Suppressor macrophage (primary cell): ENCODE measurements around the gene ENOX2.
"Not testable (repeated sequence)": the region's sequence is repeated elsewhere in the genome, so short reads cannot be mapped to it uniquely, and the experiment has no call there.

Experiments
- DNase-seq, 4 experiments: peaks; one replicate each; pipeline ENCODE4 v3.0.0-alpha.2; 2020 to 2022
- total RNA-seq, 17 experiments: gene quantifications; one replicate each; lab custom pipeline; 2026; ENCODE audit warnings: mixed read lengths in 6 of 17, inconsistent platforms in 3 of 17; lab: John Stamatoyannopoulos, UW

Gene ENOX2
- total RNA-seq, result 9.5 to 25.0 (median 20.6) reads per million in 17 experiments

GRCh38 chrX:130902783-130903613, at the start of gene ENOX2:
TSS of gene ENOX2 (minus strand) at chrX:130903209. CDS start at chrX:130703216, 199,993 bp downstream.
- DNase-seq, result peak; percentile 90 to 95 (median 94)

- no peak for DNase-seq
These were observed 49.4 kb upstream of the ENOX2 start for GRCh38 chrX:130952266-130953043.

DNA sequence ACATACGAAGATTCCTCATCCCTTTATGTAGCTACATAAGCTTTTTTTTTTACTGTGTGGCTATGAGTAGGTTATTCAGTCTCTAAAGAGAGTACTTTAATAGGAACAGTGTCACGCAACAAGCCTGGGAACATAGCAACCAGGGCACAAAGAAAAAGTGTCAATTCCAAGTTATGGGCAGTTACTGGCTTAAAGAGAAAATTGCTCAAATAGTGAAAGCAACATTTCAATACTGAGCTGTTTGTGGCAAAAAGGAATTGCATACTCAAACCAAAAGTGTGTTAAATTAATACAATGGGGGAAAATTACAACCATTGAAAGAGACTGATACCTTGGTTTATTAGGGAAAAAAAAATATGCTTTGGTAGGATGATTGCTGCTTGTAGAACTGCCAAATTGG, 41.2 kb upstream of the ENOX2 start:
- DNase-seq, result no peak

DNA sequence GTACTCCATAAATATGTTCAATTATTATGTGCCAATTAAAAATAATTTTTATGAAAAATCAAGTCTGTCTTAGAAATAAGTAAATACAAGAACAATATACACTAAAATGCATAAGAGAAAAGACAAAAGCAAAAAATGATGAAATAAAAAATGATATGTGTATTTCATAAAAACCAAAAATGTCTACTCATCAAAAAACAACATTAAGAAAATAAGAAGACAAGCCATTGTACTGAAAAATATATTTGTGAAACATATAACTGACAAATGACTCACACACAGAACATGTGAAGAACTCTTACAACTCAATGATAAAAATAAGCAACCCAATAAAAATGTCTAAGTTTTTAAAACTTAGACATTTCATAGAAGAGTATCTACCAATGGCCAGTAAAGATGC, 34.1 kb upstream of the ENOX2 start:
- no peak for DNase-seq

GRCh38 chrX:130933358-130933757, 30.3 kb upstream of the ENOX2 start:
- DNase-seq, result peak in 1 of 4 experiments; percentile 2

- not testable (repeated sequence) for DNase-seq
These were observed 17.4 kb upstream of the ENOX2 start for GRCh38 chrX:130920405-130920804.

DNA sequence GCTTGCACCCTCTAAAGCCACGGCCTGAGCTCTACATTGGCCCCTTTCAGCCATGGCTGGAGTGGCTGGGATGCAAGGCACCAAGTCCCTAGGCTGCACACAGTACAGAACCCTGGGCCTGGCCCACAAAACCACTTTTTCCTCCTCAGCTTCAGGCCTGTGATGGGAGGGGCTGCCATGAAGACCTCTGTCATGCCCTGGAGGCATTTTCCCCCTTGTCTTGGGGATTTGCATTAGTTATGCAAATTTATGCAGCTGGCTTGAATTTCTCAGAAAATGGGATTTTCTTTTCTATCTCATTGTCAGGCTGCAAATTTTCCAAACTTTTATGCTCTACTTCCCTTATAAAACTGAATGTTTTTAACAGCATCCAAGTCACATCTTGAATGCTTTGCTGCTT, 16.7 kb upstream of the ENOX2 start:
- DNase-seq, result not testable (repeated sequence)

DNA sequence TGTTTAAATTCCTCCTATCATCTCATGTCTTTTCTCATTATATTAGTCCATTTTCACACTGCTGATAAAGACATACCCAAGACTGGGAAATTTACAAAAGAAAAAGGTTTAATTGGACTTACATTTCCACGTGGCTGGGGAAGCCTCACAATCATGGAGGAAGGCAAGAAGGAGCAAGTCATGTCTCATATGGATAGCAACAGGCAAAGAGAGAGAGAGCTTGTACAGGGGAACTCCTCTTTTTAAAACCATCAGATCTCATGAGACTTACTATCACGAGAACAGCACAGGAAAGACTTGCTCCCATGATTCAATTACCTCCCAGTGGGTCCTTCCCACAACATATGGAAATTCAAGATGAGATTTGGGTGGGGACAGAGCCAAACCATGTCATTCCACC, 15.5 kb upstream of the ENOX2 start:
- DNase-seq, result not testable (repeated sequence)

DNA sequence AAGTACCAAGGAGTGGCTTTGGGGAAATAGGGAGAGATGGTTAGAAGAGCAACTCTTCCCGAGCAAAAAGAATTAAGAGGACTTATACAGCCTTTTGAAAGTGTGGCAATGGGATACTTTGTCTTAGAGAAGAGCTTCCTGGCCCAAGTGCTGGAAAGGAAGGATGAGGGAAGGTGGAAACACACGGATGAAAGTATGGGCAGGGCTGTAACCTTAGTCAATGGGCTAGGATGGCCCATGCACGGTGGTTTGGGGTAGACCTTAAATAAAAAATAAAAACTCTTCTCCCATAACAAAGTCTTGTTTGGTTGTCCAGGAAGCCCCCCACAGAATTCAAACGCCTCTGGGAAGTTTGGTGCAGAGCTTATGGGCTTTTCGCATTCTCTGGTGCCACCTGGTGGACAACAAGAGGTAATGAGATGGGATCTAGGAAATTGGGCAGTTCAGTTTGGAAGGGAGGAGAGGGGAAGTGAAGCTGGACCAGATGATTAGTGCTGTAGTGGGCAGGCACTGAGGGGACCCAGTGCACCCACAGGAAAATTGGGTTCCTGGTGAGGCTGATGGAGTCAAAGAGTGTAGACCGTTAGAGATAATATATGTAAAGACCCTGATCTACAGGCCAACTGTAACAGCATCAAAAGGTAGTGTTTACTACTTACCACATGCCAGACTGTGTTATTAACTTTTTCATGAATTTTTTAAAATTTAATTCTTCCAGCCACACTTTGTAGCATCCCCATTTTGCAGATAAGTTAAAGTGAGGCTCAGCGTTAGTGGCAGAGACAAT, 13.8 kb upstream of the ENOX2 start:
- DNase-seq, result peak; percentile 46 to 65 (median 58)

DNA sequence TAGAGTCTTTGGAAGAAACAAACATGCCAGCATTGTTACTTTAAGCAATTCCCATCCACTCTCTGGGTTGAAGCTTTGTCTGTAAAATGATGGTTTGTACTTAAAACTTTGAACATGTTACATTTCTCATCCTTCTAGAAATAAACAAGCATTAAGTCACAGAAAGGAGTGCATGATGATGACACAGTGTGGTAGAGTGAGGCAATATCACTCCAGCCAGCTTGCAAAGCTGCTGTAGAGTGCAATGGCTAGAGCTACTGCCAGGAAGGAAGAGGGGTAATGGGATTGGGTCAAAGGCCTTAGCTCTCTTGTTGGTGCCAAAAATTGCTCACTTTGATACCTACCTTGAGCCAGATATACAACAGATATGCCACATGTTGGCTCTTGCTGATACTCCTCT, 12.3 kb upstream of the ENOX2 start:
- peak in 3 of 4 experiments; percentile 15 to 24 (median 17) for DNase-seq

DNA sequence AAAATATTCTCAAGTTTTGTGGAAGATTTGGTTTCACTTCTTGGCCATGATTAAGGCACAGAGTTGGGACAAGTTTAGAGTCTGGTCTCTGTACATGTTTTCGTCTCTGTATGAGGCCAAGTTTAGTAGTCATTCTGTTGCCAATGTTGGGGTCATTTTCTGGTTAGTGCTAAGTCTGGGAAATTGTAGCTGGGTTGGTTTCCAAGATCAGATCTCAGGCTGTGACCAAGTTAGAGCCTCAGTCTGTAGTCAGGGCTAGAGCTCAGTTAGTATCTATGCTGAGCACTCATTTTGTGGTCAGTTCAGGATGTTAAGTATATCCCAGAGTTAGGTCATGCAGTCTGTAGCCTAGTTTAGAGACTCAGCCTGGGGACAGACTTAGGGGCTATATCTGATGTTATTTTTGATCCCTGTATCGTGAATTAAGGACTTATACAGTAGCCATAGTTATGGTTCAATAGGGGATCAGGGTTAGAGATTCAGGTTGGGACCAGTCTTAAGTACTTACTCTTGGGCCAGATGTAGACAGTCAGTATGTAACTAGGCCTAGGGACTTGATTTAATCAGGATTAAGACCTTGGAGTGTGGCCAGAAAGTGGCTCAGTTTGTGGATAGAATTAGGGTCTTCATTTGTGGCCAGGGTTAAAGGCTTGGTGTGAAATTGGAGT, 6.6 kb upstream of the ENOX2 start:
- DNase-seq, result no peak

DNA sequence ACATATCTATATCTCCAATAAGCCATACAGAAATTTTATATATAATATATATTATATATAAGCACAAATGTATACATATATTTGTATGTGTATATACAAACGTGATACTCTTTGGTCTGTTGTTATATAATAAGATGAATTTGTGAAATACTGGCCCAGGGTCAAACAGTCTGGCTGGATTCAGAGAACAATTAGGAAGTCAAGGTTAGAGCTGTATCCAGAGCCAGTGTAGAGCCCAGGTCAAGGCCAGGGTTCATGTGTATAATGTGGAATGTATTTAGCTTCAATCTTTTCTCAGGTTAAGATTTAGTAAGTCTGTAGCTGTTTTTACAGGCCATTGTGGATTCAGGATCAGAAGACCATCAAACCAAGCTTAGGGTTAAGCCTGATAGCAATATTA, 3.8 kb upstream of the ENOX2 start:
- DNase-seq, result no peak

GRCh38 chrX:130902446-130902782, 595 bp downstream of the ENOX2 start:
- DNase-seq, result peak in 2 of 4 experiments; percentile 1 to 5

GRCh38 chrX:130896802-130897501, 6.1 kb downstream of the ENOX2 start:
- DNase-seq, result no peak

DNA sequence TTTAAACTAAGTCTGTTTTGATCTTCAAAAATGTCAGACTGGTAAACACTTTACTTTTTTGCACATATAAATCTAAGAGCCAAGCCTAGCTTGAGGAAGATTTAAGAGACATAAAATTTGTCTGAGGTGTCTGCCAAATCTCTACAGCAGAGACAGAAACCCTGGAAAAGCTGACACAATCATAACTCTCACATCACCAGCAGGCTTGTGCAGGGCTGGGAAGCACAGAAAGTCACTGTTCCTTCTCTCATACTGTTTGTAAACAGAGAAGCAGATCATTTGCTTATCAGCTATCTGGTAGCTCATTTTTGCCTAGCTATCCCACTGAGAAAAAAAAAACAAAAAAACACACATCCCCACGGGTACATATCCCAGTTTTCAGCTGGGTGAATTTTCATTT, 7.0 kb downstream of the ENOX2 start:
- no peak for DNase-seq

DNA sequence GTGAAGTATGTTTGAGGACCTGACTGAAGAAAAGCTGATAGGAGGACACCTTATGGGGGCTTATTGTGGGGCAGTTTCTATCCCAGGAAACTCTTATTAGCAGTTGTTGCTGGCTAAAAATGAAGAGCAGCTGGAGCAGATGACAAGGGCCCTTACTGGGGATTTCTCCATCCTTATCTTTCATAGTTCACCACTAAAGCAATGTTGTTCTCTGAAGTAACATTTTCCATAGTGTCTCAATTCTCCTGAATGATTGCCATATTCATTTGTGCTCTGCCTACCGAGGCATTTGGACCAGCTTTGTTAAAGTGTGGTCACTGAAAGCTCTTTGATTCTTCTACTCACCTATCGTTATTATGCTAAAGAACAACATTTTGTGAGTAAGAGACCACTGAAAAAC, 7.7 kb downstream of the ENOX2 start:
- DNase-seq, result no peak

DNA sequence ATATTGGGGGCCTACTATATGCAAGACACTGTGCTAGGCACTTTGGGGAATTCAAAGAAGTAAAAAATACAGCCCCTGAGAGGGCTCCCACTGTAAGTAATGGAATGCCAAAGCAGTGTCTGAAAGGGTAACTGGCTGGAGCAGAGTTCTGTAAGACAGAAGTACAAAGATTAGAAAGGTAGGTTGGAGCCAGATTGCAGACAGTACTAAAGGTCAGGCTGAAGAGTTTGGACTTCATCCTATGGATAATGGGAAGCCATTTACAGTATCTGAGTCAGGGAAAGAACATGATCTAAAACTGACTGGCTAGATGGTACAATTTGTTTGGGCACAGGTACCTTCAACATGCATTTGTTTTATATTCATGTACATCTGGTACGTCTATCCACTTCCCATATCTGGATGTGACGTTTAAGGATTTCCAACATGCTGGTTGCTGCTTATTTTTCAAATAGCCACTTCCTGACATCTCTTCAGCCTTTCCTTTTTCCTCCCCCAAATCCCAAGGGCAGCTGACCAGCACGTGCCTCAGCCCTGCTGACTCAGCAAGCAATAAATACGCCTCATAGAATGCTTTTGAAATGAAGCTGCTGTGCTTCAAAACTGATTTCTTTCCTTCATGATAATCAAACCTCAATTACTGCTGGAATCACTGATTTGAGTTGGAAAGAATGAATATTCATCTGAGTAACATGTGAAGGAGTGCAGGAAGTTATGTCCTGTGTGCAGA, 9.5 kb downstream of the ENOX2 start:
- no peak for DNase-seq

- no peak for DNase-seq
These were observed 15.6 kb downstream of the ENOX2 start for GRCh38 chrX:130887376-130887775.

GRCh38 chrX:130885996-130886395, 17.0 kb downstream of the ENOX2 start:
- DNase-seq, result no peak

DNA sequence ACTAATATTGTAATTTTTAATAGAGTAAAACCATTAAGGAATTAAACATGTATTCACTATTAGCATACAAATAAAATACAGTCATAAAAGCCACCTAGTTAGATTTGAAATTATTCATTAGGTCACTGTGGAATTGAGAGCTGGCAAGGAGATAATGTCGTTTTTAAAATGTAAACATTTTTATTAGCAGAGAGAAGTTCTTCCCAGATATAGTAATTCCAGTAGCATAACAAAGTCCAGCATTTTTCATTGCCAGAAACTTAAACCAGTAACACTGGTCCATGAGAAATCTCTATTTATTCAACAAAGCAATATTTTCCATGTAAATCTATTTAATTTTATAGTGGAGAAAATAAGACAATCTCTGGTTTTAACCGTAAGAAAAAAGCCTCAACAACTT, 17.5 kb downstream of the ENOX2 start:
- DNase-seq, result no peak

GRCh38 chrX:130884627-130885026, 18.4 kb downstream of the ENOX2 start:
- DNase-seq, result no peak
